Left lung (tissue), 10 donors: Measurements from ENCODE around the gene USP10. TPM values are rescaled to one million over a fixed set of nuclear protein-coding genes. Genes with fewer than 3 reads are reported as not detected.

Experiments
- ATAC-seq: fragments of 200-7000 bp; cut with Tn5 transposase; one replicate; pipeline ENCODE4 v1.9.1; 2020; ENCODE audit warnings: moderate library complexity
- DNase-seq, 4 donors: peaks; one replicate each; pipeline ENCODE4 v3.0.0-alpha.2; 2013 to 2020
- H3K27ac ChIP-seq, 2 donors: fragments of 200-600 bp; sonication (generic) in 1 of 2; one replicate each; pipeline versions ENCODE4 v1.5.0 to v1.8.0; 2020 to 2021
- H3K27me3 ChIP-seq, 2 donors: fragments of 200-600 bp; sonication (generic) in 1 of 2; one replicate each; pipeline versions ENCODE4 v1.5.0 to v1.8.0; 2020 to 2021
- H3K36me3 ChIP-seq, 2 donors: fragments of 200-600 bp; sonication (generic) in 1 of 2; one replicate each; pipeline versions ENCODE4 v1.5.0 to v1.8.0; 2020 to 2021
- H3K4me1 ChIP-seq, 2 donors: fragments of 200-600 bp; one replicate each; pipeline ENCODE4 v1.8.0; 2021
- H3K4me3 ChIP-seq, 2 donors: fragments of 200-600 bp; sonication (generic) in 1 of 2; one replicate each; pipeline versions ENCODE4 v1.5.0 to v1.8.0; 2020 to 2021; ENCODE audit warnings: mild to moderate bottlenecking in 1 of 2
- H3K9me3 ChIP-seq, 2 donors: fragments of 200-600 bp; sonication (generic) in 1 of 2; one replicate each; pipeline versions ENCODE4 v1.5.0 to v1.8.0; 2020 to 2021
- CTCF ChIP-seq, 2 donors: fragments of 200-600 bp; sonication (generic) in 1 of 2; IDR thresholded peaks; one replicate each; pipeline versions ENCODE4 v1.5.0 to v1.8.0; 2021; ENCODE audit warnings: antibody characterized with exemption in 2 of 2
- intact Hi-C, 2 donors: fragments of 100-400 bp; cut with DNase I; formaldehyde crosslinking; loops; one replicate each; pipeline versions ENCODE4 v1.11.2 to v1.14.2; 2022
- polyA plus RNA-seq, 6 donors: library from polyadenylated mRNA; unstranded; fragments of 120-200 nt; gene quantifications; one replicate each; pipeline ENCODE4 v1.2.1, GENCODE V29; 2013; ENCODE audit not compliant: insufficient read length in 6 of 6
- total RNA-seq, 2 donors: library from RNA; stranded (reverse); fragmentation: NEBNext Ultra II Directional; extraction: Animal tissue kit (Norgen Biotek cat#: 25700); gene quantifications; one replicate each; pipeline ENCODE4 v1.2.1, GENCODE V29; 2021
- donor health status: DM: no; HTN: yes; CAD: no.
- donor health status: DM: no; HTN: no; CAD: no.

USP10 gene
- total and polyA plus RNA-seq, 8 donors: 57.4 to 102 (median 87.8) TPM

GRCh38 chr16:84654238-84654637 is 45.6 kb upstream of the USP10 start:
- DNase-seq (no peak), ATAC-seq (no peak)
- intact Hi-C loops: no loop called here
- peaks cover 0 to 16% of the 10 kb centered on the region in 2 donors for H3K4me1 ChIP-seq
- no peaks in the 10 kb centered on the region for H3K9me3 ChIP-seq
- H3K4me3 ChIP-seq: no peak overlapping the region
- H3K27ac ChIP-seq: no peak overlapping the region
- H3K36me3 ChIP-seq: peaks cover 0 to 77% of the 10 kb centered on the region in 2 donors
- no peak for TF ChIP-seq CTCF (IDR thresholded peaks at IDR 0.05)
- H3K27me3 ChIP-seq: no peaks in the 10 kb centered on the region

DNA sequence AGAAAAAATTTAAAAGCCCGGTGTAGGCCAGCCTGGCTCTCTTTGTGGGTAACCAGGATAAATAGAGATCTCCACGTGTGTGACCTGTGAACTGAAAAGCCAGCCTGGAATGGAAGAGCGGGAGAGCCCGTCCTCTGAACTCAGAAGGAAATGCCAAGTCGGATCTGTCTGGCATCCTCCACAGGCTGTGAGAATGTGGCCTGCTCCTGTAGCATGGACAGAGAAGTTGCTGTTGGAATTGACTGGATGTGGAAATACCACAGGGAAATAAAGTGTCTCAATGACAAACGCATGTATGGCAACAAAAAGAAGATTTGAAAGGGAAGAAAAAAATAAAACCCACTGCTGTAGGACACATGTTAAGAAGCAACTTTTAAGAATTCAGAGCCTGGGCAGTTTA is 44.8 kb upstream of the USP10 start:
- DNase-seq (no peak), ATAC-seq (no peak)
- no peak for TF ChIP-seq CTCF (IDR thresholded peaks at IDR 0.05)
- Histone ChIP-seq H3K4me1 (peaks cover 0 to 9% of the 10 kb centered on the region in 2 donors), H3K9me3 (no peaks in the 10 kb centered on the region), H3K27ac (no peak overlapping the region), H3K27me3 (no peaks in the 10 kb centered on the region), H3K36me3 (peaks cover 0 to 84% of the 10 kb centered on the region in 2 donors), H3K4me3 (no peak overlapping the region)
- intact Hi-C loops: no loop called here

DNA sequence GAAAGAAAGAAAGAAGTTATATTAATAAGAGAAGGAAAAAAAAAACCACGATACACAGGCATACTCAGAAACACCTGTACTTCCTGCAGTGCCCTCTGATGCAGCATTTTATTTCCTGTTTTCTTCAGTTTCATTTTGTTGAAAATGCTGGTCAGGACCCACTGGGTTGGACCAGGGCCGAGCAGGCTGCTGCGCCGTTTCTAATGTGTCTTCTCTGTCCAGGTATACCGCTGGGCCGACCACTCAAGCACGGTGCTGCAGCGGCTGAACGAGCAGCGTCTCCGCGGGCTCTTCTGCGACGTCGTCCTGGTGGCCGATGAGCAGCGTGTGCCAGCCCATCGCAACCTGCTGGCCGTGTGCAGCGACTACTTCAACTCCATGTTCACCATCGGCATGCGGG is 43.2 kb upstream of the USP10 start:
- Histone ChIP-seq H3K27ac (no peak overlapping the region), H3K27me3 (no peaks in the 10 kb centered on the region), H3K4me3 (no peak overlapping the region), H3K36me3 (peaks cover 0 to 93% of the 10 kb centered on the region in 2 donors), H3K9me3 (no peaks in the 10 kb centered on the region), H3K4me1 (peaks cover 0 to 4% of the 10 kb centered on the region in 2 donors)
- DNase-seq (no peak), ATAC-seq (no peak)
- TF ChIP-seq CTCF (IDR thresholded peaks at IDR 0.05): no peak
- intact Hi-C loops: no loop called here

GRCh38 chr16:84657229-84657837 is 42.5 kb upstream of the USP10 start:
- DNase-seq (no peak), ATAC-seq (no peak)
- Histone ChIP-seq H3K4me1 (peaks cover 0 to 4% of the 10 kb centered on the region in 2 donors), H3K9me3 (no peaks in the 10 kb centered on the region), H3K4me3 (no peak overlapping the region), H3K36me3 (peaks cover 0 to 93% of the 10 kb centered on the region in 2 donors), H3K27ac (no peak overlapping the region), H3K27me3 (no peaks in the 10 kb centered on the region)
- no peak for TF ChIP-seq CTCF (IDR thresholded peaks at IDR 0.05)
- intact Hi-C loops: no loop called here

GRCh38 chr16:84658690-84659089 is 41.1 kb upstream of the USP10 start:
- Histone ChIP-seq H3K4me3 (no peak overlapping the region), H3K4me1 (peaks cover 0 to 4% of the 10 kb centered on the region in 2 donors), H3K36me3 (peaks cover 0 to 93% of the 10 kb centered on the region in 2 donors), H3K27me3 (no peaks in the 10 kb centered on the region), H3K9me3 (no peaks in the 10 kb centered on the region), H3K27ac (no peak overlapping the region)
- TF ChIP-seq CTCF (IDR thresholded peaks at IDR 0.05): no peak
- ATAC-seq (no peak), DNase-seq (no peak)
- intact Hi-C loops: no loop called here
